Stimulated activated CD8-positive, alpha-beta memory T cell treated with anti-CD3 and anti-CD28 coated beads, Interleukin-4, amount 100 ng/mL, for 24 hours (primary cell): ENCODE measurements around the gene CYP4B1.

ENCODE experiments used
- DNase-seq: peaks from one replicate; pipeline ENCODE4 v3.0.0-alpha.2; 2020; ENCODE audit warnings: low read depth

CYP4B1 gene

DNA sequence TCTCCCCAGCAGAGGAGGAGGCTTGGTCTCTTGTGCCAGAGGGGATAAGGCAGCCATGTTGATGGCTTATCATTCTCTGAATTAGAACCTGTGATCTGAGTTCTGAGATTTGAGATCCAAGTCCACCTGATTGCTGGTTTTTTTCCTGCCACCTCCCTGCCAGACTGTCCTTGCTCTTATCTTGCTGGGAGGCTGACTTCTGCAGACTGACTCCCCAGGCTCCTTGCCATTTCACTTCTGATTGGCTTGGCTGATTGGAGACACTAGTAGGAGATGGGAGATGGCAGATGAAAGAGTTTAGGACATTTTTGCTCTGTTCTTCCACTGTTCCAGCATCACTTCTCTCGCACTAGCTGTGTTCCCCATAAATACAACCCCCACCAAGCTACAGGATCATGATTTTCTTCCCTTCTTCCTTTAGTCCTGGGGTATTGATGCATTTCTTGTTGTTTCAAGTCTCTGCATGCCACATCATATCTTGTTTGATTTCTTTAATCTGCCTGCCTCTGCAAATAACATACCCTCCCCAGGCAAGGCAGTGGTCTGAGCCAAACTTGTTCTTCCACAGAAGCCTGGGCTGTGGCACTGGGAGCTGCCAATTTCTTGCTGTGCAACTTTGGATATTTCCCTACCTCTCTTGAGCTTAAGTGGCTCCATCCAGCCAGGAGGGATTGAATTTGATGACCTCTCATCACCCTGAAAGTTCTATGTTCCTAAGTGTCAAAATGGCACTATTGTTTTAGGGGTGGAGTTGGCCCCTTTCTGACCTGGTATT, 963 bp upstream of the CYP4B1 start:
- DNase-seq = no peak

DNA sequence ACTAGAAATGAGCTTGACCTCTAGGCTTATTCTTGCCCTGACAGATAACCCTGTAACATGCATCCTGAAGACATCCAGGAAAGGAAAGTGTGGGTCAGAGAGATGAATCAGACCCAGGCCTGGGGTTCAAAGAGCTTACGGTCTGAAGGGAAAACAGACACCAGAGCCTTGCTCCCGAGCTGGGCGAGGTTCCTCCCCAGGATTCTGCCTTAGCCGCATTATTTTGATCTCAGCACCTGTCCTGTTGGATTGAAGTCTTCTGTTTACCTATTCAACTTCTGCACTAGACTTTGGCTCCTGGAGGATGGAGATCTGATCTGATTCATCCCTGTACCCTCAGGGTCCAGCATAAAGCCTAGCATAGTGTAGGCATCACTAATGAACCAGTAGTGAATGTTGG, 1.9 kb downstream of the CYP4B1 start:
- no peak for DNase-seq

DNA sequence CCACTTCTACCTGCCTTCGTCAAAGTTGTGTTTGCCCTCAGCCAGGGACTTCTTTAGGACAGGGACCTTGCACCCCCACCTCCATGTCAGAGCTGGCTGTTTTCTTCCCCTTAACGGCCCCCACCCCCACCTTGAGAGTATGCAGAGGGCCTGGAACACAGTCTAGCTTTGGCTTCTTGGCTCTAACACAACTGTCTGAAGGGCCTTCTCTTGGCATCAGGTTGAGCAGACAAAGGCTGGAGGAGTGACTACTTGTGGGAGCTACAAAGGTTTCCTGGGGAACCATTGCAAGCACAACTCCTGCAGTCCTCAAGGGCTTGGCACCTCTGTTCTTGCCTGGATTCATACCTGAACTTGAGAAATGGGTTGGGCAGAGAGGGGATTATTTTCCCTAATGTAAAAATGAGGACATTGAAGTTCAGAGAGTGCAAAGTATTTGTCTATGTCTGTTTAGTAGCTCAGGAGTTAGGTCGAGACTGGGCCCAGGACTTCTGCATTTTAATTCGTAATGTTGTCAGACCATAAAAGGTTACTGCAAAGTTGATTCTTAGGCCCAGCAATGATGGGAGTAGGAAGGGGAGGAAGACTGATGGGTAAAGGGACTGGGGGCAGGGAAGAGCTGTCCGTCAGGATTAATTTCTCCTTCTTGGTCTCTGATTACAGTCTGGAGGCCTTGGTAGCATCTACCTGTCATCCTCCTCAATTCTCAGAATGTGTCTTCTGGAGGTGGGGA, 2.6 kb downstream of the CYP4B1 start:
- DNase-seq = no peak

DNA sequence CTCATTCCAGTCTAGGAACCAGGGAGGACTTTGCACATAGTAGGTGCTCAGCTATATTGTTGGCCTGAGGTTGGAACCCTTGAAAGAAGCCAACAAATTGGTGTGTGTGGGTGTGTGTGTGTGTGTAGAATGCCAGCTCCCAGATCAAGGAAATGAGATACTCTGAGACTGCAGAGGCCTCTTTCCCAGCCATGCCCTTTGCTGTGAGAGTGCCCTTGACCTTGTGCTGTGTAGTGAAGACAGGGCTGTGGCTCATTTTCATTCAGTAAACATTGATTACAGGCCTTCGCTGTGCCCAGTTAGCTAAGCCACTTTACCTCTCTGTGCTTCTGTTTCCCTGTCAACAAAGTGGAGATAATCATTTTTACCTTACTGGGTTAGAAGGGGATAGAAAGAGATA, 3.2 kb downstream of the CYP4B1 start:
- DNase-seq = no peak

DNA sequence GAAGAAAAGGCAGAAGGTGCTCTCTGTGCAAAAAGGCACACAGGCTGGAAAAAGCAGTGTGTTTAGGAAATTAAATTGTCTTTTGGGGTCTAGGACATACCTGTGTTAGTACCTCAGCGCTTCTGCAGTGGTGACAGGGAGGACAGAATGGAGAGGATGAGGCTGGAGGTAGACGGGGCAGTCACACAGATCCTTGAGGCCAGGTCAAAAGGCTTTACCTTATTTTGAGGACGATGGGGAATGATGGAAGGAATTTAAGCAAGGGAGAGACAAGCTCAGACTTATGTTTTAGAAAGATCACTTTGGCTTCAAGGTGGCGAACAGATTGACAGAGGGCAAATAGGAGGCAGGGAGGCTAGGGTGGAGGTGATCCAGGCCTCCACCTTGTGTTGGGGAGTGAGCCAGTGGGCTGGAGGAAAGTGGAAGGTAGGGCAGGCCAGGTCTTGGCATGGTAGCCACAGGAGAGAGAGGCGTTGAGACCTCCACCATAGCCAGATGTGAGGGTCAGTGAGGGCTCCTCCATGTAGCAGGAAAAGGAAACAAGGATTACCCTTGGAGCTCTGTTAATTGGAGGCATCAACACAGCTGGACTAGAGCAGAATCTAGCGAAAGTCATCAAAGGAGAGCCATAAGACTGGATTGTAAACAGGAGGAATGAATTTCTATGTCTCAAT, 4.2 kb downstream of the CYP4B1 start:
- no peak for DNase-seq

DNA sequence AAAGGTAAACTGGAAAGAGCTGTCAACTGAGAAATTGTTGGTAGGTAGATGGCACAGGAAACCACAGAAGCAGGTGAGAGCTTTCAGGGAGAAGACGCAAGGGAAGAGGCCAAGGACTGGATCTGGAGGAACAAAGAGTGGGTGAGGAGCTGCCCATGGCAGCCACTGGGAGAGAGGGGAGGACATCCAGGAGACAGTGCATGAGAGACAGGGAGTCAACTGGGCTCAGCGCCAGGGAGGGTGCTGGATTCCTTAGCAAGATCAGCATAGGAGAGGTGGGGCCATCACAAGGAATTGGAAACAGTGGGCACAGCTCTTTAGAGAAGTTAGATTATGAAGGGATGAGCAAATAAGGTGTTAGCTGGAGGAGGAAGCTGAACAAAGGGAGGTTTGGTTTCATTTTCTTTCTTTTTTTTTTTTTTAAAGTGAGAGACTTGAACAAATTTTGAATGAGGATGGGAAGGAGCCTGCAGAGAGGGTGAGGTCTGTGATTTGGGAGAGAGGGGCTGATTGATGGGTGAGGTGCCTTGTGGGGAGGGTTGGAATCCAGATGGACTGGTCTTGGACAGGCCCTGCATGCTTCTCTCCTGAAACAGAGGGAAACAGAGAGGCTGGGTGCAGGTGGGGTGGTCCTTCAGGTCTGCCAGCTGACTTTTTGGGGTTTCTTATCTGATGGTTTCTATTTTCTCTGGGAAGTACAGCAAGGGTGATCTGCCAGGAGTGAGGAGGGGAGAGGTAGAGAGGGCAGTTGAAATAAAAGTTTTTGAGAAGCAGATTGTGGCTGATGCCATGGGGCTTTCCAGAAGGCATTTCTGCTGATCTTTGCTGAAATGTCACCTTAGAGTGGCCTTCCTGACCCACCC, 5.4 kb downstream of the CYP4B1 start:
- DNase-seq = no peak

DNA sequence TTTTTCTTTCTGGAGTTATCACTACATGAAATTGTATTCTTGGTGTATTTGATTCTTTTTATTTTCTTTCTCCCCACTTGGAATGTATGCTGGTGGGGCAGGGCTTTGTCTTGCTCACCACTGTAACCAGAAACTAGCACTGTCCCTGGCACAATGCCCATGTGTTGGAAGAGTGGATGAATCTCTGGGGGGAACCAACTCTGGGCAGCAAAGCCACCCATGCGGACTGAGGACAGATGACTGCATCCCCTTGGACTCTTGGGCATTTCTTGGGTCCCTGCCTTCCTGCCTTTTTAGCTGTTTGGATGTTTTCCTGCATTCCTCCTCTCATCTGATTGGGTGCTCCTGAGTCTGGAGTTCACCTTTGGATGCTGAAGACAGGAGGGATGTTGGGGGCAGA, 6.1 kb downstream of the CYP4B1 start:
- DNase-seq = no peak

DNA sequence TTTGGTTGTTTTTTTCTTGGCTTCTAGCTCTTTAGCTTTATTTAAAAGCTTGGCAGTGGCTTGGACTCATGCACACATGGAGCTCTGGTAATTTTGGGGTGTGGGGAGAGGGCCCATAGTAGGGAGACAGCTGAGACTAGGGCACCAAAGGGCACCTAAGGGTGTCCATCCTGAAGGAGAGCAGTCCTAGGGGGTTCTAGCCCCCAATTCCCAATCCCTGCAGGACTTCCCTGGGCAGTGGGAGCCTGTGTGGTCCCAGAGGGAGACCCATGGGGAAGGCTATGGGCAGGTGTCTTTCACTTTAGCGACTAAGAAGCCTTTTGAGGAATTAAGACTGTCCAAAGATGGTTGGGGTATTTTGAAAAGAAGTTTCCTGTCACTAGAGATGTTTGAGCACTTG, 6.9 kb downstream of the CYP4B1 start:
- no peak for DNase-seq

DNA sequence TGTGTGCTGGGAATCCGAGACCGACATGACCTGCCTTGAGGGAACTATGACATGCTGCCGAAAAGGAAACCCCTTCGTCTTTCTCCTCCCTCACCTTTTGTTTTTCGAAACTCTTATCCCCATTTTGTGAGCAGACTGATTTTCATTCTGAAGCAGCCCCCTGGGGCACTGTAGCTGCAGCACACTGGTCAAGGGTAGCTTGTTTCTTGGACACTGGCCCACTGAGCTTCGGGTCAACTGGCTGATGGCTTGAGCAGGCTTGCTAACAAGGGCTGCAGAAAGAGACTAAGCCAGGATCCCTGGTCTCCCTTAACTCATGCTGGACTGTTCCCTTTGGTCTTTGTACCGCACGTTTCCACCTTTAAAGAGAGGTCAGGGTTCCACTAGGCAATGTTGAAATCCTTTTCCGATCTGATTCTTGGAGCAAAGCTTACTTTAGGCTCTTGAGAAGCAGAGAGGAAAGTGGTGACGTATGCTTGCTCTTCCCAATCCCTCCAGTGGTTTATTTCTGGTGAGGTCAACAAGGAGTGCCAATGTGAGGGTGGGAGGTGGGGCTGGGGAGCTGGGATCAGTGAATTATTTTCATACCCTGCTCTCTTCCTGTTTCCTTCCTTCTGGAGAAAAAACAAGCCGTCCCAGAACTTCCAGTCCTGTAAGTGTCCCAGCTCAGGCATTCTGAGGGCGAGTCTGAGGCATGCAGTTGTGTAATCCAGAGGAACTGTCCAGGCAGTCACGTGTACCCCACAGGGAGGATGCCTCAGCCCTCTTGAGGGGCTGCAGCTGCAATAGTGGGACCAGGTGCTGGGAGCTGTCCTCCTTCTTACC, 7.6 kb downstream of the CYP4B1 start:
- no peak for DNase-seq

DNA sequence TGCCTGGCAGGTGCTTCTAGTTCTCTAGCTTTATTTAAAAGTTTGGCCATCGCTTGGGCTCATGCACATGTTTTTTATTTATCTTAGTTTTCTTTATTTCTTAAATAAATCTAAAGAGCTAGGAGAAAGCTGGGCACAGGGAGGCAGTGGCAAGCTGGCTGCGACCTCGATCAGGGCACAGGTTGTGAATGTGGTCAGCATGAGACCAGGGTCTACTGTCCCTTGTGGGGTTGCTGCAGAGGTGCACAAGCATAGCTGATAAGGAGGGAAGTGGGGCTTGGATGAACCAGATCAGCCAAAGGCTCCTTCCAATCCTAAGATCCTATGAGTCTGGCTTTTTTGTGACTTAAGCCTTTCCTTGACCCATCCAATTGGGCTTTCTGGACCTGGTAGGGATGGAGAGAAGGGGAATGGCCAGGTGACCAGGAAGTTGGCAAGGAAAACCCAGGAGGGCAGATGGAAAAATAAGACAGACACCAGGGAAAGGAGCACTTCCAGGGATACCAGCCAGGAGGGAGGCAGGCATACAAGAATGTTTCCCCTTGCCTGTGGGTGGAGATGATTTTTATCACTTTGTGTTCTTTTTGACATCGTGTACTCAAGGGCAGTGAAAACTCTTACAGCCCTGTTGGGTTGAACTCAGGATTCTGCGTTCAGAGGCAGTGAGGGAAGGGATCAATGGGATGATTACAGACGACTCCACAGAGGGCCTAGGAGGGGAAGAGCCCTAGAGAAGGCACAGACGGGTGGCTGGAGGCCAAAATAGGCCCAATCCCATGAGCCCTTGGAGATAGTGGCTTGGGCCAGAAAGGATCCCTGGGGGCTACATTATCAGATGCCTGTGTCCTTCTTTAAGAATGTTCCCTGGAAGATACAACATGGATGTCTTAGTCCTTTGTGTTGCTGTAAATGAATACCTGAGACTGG, 8.5 kb downstream of the CYP4B1 start:
- DNase-seq = no peak

DNA sequence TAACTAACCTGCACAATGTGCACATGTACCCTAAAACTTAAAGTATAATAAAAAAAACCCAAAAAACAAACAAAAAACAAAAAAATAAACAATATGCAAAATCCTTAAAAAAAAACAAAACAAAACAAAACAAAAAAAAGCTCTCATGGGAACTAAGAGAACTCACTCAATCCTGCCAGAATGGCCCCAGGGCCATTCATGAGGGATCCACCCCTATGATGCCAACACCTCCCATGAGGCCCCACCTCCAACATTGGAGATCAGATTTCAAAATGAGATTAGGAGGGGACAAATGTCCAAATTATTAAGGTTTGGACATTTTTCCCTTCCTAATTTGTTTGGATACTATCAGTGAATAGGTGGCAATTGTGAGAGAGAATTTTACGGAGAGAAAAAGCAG, 10.2 kb downstream of the CYP4B1 start:
- no peak for DNase-seq

DNA sequence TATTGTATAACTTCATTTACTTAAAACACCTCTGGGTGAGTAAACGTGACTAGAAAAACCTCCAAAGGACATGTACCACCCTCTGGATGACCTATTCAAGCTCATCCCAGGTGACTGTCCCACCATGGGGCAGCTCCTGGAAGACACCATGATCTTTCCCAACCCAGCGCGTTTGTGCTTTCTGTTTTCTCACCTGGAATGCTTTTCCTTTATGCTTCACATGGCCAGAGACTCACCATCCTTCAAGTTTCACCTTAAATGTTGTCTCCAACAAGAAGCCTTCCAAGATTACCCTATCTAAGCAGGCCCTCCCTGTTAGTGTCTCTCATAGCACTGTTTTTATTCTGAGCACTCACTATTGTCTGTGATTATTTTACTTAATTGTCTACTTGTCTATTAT, 11.1 kb downstream of the CYP4B1 start:
- DNase-seq = no peak

DNA sequence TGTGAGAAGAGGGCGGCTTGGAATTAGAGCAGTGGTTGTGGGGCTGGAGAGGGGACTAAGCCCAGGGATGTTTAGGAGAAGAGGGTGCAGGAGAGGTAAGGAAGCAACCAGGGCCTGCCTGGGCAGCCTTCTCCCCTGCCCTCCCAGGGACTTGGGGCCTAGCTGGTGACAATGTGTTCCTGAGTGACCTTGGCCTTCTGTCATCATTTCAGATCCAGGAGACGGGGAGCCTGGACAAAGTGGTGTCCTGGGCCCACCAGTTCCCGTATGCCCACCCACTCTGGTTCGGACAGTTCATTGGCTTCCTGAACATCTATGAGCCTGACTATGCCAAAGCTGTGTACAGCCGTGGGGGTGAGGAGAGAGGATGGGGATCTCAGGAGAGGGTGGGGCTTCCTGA, 11.8 kb downstream of the CYP4B1 start:
- DNase-seq = no peak

DNA sequence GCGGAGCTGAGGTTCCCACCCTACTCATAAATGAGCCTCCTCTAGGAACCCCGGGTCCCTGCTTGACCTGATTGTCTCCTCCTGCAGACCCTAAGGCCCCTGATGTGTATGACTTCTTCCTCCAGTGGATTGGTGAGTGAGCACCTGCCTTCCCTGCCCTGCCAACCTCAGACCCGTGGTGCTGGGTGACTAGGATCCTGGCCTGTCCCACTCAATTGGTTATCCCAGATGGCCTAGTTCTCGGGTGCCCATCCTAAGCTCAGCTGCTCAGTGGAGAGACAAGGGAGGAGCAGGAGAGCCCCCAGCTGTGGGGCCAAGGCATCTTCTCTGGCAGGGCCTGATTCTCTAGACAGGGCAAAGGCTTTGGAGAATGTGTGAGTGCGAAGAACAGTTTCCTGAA, 12.2 kb downstream of the CYP4B1 start:
- DNase-seq = no peak

DNA sequence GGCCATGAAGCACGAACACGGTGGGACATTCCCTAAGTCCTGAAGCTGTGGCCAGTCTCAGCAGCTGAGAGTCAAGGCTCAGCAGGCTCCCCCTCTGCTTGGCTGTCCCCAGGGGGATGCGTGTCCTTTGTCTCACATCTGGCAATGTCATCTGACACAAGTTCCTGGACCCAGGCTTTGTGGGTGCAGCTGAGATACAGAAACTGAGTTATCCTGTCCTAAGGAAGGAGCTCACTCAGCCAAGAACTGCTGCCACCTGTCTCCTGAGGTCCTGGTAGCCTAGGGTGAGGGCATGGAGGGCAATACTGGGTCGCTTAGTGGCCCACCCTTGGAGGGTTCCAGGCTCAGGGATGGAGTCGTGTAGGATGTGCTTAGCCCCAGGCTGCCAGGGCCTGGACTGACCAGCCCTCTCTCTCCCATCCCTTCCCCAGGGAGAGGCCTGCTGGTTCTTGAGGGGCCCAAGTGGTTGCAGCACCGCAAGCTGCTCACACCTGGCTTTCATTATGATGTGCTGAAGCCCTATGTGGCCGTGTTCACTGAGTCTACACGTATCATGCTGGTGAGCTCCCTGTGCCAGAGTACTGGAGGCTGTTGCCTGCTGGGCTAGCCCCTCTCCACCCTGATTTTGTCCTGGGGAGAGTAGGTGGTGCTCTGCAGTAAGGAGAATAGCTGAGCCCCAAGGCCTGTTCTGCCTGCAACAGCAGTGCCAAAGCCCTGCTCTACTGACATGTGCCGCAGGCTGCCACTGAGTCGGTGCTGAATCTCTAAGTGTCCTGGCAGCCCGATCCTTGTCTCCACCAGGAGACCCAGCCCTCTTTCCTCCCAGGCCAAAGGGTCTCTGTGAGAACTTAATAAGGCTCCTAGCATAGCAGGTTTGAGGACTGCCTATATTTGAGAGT, 13.5 kb downstream of the CYP4B1 start:
- DNase-seq = no peak

DNA sequence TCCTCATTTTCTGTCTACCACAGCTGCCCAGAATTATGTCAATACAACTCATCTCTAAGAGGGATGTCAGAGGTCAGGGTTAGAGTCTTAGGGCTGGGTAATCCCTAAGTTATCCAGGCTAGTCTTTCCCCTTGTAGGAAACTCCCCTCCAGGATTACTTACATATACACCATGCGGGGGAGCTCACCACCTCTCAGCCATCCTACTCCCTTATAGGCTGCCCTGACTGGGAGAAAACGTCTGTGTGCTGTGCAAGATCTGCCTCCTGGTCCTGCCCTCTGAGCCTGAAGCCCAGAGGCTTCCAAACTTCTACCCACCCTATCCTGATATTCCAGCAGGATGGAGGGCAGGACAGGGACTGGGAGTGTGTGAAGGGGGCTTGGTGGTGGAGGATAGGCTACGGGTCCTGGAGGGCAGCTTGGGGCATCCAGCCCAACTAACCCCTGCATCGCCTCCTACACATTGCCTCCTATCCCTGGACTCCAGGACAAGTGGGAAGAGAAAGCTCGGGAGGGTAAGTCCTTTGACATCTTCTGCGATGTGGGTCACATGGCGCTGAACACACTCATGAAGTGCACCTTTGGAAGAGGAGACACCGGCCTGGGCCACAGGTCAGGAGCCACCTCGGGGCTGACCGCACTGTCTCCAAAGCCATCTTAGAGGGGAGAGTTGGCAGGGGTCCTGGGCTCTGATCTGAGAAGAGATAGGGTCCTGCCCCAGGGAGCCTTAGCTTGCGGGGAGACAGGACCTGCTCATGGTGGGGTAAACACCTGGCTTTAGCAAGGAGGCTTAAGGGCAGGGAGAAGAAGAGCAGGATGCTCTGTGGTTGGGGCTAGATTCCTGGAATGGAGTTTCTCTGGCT, 14.4 kb downstream of the CYP4B1 start:
- DNase-seq = no peak

DNA sequence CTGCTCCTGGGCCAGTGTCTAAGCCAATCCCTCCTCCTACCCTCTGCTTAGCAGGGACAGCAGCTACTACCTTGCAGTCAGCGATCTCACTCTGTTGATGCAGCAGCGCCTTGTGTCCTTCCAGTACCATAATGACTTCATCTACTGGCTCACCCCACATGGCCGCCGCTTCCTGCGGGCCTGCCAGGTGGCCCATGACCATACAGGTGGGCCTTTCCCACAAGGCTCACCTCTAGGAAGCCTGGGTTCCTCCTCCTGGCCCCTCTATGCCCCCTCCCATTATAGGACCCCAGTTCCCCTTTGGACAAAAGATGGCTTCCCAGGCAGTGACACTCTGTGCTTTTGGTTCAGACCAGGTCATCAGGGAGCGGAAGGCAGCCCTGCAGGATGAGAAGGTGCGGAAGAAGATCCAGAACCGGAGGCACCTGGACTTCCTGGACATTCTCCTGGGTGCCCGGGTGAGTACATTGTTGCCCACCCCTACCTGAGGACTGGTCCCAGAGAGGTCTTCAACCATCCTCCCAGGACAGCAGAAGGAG, 15.1 kb downstream of the CYP4B1 start:
- DNase-seq = no peak

DNA sequence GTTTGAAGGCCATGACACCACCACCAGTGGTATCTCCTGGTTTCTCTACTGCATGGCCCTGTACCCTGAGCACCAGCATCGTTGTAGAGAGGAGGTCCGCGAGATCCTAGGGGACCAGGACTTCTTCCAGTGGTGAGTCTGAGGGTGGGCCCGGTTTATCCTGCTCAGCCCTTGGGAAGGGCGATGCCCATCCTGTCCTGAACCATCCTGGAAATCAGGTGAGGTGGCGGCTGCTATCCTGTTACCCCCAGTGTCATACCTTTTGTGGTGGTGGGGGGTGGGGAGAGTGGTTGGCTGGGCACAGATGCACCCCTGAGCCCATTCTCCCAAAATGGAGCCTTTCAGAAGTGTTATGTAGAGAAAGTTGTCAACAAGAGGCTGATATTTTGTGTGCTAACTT, 16.3 kb downstream of the CYP4B1 start:
- no peak for DNase-seq
